Osteocyte (in vitro differentiated cells): ENCODE measurements around the gene PDXK. TPM values are rescaled to one million over a fixed set of nuclear protein-coding genes. Genes with fewer than 3 reads are reported as not detected.

ENCODE experiments used
- DNase-seq: peaks from one replicate; pipeline ENCODE4 v3.0.0; 2021; ENCODE audit warnings: mixed read lengths; ENCODE audit not compliant: unreplicated experiment; ENCODE audit errors: extremely low spot score
- H3K27ac Mint-ChIP-seq: one replicate; pipeline ENCODE4 v1.8.0; 2021; ENCODE audit warnings: mild to moderate bottlenecking, mixed read lengths; ENCODE audit not compliant: unreplicated experiment
- H3K27me3 Mint-ChIP-seq: one replicate; pipeline ENCODE4 v1.8.0; 2021; ENCODE audit warnings: mixed read lengths; ENCODE audit not compliant: unreplicated experiment
- H3K36me3 Mint-ChIP-seq: one replicate; pipeline ENCODE4 v1.8.0; 2021; ENCODE audit warnings: mixed read lengths; ENCODE audit not compliant: unreplicated experiment
- H3K4me1 Mint-ChIP-seq: one replicate; pipeline ENCODE4 v1.8.0; 2021; ENCODE audit warnings: mixed read lengths; ENCODE audit not compliant: unreplicated experiment
- H3K4me3 Mint-ChIP-seq: one replicate; pipeline ENCODE4 v1.8.0; 2021; ENCODE audit warnings: mild to moderate bottlenecking, moderate library complexity, mixed read lengths; ENCODE audit not compliant: unreplicated experiment
- H3K9me3 Mint-ChIP-seq: one replicate; pipeline ENCODE4 v1.8.0; 2021; ENCODE audit warnings: mixed read lengths; ENCODE audit not compliant: unreplicated experiment
- CTCF ChIP-seq: fragments of 200-600 bp; sonication (generic); IDR thresholded peaks from 2 replicates; pipeline ENCODE4 v1.5.0; 2021; ENCODE audit warnings: antibody characterized with exemption, mild to moderate bottlenecking, moderate library complexity
- total RNA-seq: library from RNA; stranded (reverse); gene quantifications from 2 replicates; pipeline ENCODE4 v1.2.1, GENCODE V29; 2021

Gene PDXK
- total RNA-seq, 1 donor from 2014 or later = 96.7 TPM

- Mint-ChIP-seq H3K36me3 (peaks cover 8% of the 10 kb centered on the region), H3K4me3 (no peak overlapping the region), H3K27me3 (no peaks in the 10 kb centered on the region), H3K4me1 (peaks cover 23% of the 10 kb centered on the region), H3K9me3 (no peaks in the 10 kb centered on the region), H3K27ac (peak overlapping the region; percentile 81)
- no peak for TF ChIP-seq CTCF
- DNase-seq = no peak
Measured at GRCh38 chr21:43768868-43769167, 49.9 kb downstream of the PDXK start.

GRCh38 chr21:43769325-43769958 is 50.5 kb downstream of the PDXK start:
- TF ChIP-seq CTCF = no peak
- H3K27ac Mint-ChIP-seq = no peak overlapping the region
- no peaks in the 10 kb centered on the region for H3K27me3 Mint-ChIP-seq
- no peak overlapping the region for H3K4me3 Mint-ChIP-seq
- H3K36me3 Mint-ChIP-seq = peaks cover 12% of the 10 kb centered on the region
- DNase-seq = no peak
- H3K4me1 Mint-ChIP-seq = peaks cover 29% of the 10 kb centered on the region
- no peaks in the 10 kb centered on the region for H3K9me3 Mint-ChIP-seq

GRCh38 chr21:43770066-43770655 is 51.2 kb downstream of the PDXK start:
- H3K27me3 Mint-ChIP-seq = no peaks in the 10 kb centered on the region
- H3K4me1 Mint-ChIP-seq = peaks cover 33% of the 10 kb centered on the region

GRCh38 chr21:43771199-43771675 is 52.3 kb downstream of the PDXK start:
- no peak overlapping the region for H3K27ac Mint-ChIP-seq
- H3K27me3 Mint-ChIP-seq = no peaks in the 10 kb centered on the region
- no peak overlapping the region for H3K4me3 Mint-ChIP-seq
- no peak for TF ChIP-seq CTCF
- H3K36me3 Mint-ChIP-seq = peaks cover 12% of the 10 kb centered on the region
- H3K4me1 Mint-ChIP-seq = peaks cover 39% of the 10 kb centered on the region
- no peaks in the 10 kb centered on the region for H3K9me3 Mint-ChIP-seq
- DNase-seq = no peak

More at GRCh38 chr21:43770066-43770655, 51.2 kb downstream of the PDXK start:
- H3K4me3 Mint-ChIP-seq = no peak overlapping the region
- no peak overlapping the region for H3K27ac Mint-ChIP-seq
- H3K36me3 Mint-ChIP-seq = peaks cover 12% of the 10 kb centered on the region
- TF ChIP-seq CTCF = no peak
- no peak for DNase-seq
- no peaks in the 10 kb centered on the region for H3K9me3 Mint-ChIP-seq

- Mint-ChIP-seq H3K36me3 (peaks cover 12% of the 10 kb centered on the region), H3K27ac (no peak overlapping the region), H3K27me3 (no peaks in the 10 kb centered on the region), H3K4me1 (peaks cover 39% of the 10 kb centered on the region), H3K9me3 (no peaks in the 10 kb centered on the region), H3K4me3 (no peak overlapping the region)
- TF ChIP-seq CTCF = no peak
- DNase-seq = no peak
Measured at GRCh38 chr21:43771698-43772424, 52.9 kb downstream of the PDXK start.
